CD4-positive, alpha-beta T cell treated with Interferon gamma for 1 hour (primary cell): ENCODE results near the gene LPP.

ENCODE experiments used
- DNase-seq: peaks from one replicate; pipeline ENCODE4 v3.0.0-alpha.2; 2020

LPP gene

DNA sequence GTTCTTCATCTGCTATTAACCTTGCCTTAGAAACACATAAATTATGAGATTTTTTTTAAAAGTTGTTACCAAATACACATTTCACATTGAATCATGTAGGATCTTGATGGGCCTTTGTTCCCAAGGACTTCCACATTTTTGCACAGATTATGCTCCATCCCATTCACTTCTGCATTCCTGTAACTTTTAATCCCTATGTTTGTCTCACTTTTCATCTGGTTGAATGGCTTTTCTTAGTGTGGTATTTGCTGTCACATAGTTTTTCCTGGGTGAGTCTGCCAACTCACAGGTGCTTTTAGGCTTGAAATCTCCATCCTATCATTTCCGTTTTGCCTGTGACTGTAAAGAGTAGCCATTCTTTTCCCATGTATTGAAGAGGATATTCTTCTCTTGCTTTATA lies 720.6 kb downstream of the LPP start:
- no peak for DNase-seq

DNA sequence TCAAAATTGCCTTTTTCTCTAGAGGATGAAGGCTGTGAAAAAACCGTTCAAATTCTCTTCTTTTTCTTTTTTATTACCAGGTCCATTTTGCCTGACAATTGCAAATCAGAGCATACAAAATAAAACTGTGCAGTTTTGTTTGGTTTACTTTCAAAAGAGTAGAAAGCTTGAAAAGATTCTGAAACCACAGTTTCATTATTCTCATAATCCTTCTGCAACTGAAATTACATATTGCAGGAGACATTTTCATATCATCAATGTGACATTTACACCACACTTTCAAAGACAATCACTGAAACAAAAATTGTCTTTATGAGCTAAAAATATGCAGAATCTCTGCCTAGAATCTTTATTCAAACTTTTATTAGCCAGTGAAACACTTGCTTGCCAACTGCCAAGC lies 721.5 kb downstream of the LPP start:
- DNase-seq = no peak

DNA sequence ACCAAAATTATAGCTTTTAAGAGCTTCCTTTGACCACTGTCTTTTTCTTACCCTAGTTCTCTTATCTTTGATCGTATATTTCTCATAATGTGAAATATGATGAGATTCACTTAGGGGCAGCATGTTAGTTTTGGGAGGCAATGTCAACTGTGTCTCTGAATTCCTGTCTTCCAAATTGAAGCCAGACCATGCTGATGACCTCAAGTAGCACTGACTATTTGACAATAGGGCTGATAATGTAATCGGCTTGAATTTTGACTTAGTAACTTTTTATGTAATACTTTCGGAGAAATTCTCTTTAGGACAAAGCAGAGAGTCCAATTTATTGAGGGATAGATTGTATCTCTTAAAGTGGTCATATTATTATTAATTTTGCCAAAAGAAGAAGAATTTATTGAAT lies 722.4 kb downstream of the LPP start:
- DNase-seq = no peak

DNA sequence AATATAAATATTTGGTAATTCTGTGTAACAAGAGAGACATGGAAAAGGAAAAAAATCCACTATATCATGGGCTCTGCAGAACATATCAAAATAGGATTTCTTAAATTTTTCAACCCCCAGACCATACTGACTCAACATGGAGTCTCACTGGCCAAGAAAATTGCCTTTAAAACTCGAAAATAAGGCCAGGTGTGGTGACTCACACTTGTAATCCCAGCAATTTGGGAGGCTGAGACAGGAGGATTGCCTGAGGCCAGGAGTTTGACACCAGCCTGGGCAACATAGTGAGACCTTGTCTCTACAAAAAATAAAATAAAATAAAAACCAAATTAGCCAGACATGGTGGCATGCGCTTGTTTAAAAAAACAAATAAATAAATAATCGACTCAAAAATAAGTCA lies 723.4 kb downstream of the LPP start:
- no peak for DNase-seq

DNA sequence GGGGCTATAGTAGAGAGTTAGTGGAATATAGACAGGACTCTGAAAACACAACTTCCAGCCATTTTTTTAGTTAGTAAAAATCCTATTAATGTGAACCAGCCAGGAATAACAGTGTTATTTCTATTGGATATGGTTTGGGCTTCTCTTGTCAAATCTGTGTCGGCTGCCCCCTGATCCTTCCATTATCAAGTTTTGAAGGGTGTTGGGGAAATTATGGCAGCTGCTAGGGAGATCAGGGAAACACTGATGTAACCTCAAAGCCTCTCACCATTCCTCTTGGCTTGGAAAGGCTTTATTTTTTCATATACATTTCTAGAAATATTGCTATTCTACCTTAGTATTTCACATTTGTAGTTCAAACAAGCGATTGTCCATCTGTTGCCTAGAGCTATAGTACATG lies 724.1 kb downstream of the LPP start:
- DNase-seq = no peak

DNA sequence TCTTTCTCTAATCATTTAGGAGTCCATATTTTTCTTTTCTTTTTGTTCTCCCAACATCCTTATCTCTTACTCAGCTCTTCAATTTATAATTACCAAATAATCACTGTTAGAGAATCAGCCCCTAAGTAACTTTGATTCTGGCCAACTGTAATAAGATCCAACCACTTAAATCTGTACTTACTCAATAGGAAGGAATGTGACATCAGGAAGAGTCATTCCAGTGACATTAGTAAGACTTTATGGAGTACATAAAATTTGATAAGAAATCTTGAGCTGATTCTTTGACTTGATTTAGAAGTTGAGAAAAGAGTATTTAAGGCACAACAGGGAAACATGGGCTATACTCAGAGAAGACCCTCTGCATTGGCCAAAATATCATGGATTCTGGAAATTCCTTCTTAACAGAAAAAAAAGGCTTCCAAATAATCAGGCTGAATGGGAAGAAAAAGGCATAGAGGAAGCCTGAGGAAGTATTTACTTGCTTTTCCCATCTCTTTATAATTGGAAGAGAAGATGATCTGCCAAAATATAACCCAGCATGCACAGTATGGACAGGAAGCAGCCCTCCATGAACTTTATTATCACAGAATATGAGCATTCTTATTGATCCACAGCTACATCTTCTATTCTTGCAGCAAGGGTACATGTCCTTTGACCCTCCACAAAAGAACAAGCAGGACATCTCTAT lies 728.1 kb downstream of the LPP start:
- no peak for DNase-seq

DNA sequence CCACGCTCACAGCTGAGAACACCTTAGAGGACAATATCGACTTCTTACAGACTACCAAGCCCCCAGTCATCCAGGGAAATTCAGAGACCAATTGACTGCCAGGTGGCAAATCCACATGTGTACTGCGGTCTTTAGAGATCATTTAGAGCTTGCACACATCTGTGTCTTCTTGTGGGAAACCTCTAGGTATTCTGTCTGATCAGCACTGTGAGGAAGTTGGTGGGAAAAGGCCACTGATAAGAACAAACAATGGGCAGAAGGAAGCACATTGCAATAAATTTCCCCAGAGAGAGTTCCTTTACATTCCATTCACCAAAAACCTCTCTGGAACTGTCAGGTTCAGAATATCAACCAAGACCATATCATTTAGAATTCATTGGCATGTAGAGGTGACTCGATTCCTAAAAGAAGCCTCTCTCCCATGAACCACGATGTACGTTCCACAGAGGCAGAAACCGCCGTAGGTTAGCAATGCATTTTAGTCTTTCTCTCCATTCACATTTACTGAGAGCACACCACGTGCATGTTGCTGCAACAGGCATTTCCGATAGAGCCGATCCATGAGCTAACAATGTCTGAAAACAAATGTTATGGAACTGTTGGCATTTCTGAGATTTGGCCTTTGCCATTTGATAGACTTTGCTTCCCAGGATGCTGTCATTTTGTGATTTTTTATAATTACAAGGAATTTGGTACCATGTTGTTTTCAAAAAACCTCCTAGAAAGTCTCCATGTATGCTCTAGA lies 730.5 kb downstream of the LPP start:
- DNase-seq = no peak

DNA sequence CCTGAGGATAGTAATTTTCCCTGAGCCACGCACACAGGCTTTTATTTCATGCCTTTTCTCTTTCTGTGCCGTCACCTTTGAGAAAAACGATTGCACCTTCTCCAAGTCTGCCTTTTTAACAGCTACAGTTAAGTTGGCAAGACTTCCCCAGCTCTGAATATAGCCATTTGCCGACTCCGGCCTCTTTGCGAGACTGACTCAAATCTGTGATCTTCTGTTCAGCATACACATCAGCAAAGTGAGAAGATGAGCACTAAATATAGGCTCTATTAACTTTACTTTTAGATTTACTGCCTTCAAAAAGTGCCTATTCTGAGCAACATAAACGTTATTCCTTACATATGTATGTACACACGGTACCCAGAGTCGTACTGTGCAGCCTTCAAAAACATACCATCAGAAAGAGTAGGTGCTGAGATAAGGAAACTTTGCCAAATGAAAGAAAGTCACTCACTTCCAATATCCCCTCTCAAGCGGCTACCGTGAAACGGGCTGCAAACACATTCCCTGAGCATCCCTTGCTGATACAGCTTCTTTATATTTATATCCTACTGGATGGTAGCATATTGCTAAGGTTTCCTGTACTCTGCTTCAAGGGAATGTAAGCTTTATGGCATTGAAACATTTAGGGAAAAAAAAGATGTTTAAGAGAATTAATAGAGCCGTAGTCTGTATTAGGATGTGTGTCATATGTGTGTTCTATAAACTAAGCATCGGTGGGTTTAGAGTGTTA lies 734.5 kb downstream of the LPP start:
- DNase-seq = no peak

DNA sequence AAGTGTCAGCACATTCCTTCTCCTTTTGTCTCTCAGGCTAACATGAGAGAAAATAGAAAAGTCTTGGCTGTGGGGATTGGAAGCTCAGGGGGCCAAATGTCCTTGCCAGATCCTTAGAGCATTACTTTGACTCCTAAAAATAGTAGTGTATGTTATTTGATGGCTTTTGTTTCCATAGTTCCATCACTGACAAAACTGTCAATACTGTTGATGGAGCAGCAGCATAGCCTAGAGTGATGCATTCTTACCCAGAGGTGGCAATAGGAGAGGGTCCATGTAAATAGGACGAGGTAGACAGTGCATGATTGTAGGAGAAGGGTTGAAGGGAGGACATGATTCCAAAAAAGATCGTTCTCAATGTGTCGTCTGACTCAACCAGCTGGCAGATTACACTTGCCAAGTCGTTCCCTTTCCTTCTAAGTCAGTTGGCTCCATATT lies 735.1 kb downstream of the LPP start:
- DNase-seq = no peak

DNA sequence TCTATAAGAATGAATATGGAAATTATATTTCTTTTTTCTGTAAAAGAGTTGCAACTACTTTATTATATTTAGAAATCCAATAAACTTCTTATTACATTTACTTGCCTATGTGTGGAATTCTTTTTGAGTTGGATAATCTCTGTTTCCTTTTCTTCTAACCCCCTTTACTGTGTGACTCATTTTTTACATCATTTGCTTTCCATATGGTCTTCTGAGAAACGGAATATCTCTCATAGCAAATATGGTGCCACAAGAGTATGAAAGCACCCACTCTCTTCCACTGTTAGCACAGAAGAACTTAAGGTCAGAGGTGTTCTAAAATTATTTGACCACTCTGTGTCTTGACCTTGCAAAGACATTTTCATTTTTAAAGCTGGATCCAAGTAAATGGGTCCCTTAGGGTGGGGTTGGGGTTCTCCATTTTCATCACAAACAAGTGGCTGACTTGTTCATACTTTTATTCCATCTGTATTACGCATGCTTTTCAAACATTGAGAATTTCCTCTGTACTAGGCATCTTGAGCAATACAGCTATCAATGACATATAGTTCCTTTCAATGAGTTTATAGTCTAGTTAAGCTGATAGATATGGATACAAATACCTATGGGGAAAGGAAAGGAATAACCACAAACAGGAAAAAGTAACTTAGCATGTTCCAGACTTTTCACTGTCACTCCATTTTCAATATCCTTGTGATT lies 736.8 kb downstream of the LPP start:
- DNase-seq = no peak

DNA sequence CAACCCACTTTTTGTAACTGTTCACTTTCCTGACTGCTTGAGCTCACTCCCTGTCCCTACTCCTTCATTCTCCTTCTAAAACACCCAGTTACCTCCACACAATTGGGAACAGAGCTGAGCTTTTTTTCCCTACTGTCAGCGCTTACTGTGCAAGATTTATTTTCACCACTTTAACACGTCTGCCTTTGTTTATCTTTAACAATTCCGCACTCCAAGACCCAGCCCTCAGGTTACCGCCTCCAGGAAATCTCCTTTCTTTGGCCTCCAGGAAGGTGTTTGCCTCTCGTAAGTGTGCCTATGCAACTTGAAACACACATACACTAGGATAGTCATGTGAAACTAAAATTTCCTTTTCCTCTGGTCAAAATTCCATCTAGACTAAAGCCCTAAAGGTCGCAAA lies 745.9 kb downstream of the LPP start:
- no peak for DNase-seq

DNA sequence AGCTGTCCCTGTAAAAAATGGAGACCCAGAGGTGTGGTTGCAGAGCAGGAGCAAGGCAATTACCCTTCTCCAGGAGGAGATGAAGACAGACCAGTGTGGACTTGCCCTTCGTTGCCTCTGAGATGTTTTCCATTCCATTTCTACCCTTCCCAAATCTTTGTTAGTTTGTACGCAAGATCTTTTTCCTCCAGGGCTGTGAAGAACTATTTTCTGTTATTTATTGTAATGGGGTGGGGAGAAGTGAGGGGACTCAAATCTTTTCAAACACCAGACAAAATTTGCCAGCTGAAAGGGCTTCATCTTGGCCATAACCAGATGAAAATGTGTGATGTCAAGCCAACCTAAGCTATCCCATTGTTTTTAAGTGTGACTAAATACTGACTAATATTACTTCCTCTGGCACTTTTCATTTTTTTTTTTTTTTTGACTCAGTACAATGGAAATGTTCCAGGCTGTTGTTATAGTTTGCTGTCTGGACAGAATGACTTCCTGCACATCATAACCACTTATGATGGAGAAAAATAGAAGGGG lies 746.5 kb downstream of the LPP start:
- no peak for DNase-seq

DNA sequence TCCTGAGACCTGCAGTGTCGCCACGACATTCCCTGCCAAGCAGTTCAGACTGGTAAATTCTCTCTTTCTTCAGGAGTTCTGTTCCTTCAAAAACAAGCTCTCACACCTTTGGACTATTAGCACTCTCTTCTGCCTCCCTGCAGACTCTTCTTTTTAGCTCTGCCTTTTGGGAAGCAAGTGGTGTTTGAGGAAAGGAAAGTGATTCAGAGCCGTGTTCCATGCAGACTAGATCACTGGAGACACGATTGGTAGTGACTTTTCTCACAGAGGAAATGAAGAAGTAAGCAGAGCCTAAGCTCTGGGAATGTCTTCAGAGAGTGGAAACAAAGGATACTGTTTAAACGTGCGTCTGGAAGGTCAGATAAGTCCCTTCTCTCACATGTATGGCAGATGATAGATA lies 747.2 kb downstream of the LPP start:
- DNase-seq = no peak

DNA sequence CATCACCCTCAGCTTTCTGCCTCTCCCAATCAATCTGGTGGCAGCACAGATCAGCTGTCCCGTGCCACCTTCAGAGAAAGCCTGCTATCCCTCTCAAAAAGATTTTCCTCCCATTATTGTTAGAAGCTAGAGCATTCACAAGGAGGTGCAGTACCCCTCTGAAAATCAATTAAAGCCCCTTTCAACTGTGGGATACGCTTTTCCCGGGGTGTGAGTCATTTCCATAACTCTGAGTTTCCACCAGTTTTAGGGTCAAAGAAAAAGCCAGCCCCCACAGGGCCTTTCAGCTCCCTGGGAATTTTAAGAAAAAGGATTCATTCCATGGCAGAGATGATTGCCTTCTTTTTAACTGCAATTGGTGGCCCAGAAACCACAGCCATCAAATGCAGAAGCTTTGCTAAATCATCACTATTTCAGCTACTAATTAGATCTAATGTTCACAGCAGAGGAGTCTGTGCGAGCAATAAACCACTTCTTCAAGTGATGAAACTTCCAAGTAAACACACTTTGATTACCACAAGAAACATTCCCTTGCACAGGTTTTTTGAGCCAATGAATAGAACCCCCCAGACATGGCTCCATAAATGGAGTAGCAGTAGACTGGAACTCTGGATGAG lies 747.8 kb downstream of the LPP start:
- no peak for DNase-seq

DNA sequence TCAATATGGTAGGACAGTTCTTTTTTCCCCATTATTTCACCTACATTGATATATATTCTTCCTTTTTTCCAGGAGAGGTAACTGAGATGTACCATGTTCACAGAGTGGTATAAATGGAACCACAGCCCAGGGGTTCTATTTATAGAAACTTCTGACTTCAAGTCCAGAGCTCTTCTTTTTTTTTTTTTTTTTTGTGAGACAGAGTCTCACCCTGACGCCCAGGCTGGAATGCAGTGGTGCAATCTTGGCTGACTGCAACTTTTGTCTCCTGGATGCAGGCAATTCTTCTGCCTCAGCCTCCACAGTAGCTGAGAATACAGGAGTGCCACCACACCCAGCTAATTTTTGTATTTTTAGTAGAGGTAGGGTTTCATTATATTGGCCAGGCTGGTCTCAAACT lies 750.7 kb downstream of the LPP start:
- DNase-seq = no peak

DNA sequence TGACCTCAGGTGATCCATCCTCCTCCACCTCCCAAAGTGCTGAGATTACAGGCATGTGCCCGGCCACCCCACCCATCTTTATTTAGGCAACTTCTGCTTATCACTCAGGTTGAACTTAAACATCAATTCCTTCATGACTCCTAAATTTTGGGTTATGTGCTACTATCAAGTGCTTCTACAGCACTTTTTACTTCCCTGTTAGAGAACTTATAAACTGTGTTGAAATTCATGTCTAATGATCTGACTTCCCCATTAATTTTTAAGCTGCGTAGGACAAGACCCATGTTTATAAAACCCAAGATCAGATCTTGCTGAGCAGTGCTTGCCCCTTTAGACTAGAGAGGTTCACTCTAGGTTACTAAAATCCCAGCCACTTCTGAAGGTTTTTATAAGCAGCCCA lies 751.6 kb downstream of the LPP start:
- DNase-seq = no peak

DNA sequence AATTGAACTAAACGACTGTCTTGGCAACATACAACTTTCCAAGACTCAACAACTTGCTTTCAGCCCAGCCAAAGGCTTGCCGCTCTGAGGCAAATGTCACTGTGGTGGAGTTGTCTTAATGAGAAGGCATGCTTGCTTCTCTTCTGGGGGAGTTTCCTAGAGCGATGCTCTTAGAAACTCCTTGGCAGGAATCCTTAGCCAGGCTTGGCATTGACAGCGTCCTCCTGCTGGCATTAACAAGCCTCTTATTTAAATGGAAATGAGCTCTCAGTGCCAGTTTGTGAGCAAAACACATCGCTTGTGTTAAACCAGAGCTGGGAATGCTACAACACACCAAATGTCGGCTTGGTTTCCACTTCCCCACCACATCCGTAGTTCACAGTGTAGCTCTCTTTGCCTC lies 752.3 kb downstream of the LPP start:
- DNase-seq = no peak

DNA sequence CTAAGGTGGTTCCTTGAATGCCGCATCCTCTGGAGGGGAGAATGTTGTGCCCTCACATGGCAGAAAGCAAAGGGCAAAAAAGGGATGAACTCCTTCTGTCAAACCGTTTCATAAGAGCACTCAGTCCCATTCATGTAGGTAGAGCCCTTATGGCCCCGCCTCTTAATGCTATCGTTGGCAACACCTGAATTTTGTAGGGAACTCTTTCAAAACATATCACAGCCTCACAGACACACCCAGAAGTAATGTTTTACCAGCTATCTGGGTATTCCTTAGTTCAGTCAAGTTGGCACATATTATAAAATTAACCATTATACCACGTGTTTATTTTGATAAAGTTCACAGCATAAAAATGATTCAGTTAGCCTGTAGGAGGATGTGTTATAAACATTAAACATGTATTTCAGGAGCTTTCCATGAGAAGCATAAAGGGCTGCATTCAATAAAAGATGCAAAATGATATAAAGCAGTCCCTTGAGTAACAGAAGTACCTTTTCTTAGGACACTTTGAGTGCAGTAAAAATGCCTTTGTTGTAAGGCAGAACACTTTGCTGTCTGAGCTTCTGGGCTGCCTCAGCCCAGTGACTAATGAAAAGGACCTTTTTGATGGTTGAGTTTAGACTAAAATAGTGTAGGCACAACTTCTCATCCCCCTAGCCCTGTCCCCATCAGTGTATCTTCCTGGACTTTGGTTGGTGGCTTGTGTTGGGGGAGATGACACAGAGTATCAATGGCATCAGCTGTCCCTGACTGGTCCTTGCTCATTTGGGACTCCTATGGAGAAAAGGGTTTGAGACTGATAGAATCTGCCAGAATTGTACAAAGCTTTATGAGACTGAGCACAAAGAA lies 754.3 kb downstream of the LPP start:
- DNase-seq = no peak

DNA sequence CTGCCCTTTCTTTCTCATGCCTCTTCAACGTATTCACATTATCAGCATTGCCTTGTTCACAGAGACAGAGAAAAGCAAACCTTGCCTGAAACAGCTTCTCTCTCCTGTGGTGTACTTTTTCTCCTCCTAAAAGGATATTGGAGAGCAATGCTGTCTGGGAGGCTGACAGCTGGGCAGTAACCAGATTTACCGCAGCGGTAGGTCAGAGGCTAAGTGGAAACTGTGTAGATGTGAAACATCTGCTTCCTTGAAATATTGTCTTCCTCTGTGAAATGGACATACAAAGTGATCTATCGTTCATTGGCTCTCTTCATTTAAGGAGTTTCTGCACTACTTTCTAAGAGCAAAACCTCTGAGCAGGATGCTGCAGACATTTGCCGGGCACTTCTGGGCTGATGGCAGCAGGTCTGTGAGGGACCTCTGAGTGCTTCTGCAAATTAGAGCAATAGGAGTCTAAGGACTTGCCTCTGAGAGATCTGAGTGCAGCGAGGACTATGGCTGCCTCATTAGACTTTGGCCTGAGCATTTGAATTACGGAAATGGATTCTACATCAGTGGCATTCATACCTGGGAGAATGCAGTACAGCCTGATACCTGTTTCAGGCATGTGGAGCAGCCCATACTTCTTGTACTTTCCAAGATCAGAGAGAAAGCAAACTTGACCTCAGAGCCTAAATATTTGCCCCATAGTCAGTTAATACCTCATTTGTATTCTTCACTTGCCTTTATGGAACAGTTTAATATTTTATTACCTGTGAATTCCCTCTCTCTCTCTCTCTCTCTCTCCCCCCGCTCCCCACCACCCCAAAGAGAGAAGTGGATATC lies 757.3 kb downstream of the LPP start:
- no peak for DNase-seq

DNA sequence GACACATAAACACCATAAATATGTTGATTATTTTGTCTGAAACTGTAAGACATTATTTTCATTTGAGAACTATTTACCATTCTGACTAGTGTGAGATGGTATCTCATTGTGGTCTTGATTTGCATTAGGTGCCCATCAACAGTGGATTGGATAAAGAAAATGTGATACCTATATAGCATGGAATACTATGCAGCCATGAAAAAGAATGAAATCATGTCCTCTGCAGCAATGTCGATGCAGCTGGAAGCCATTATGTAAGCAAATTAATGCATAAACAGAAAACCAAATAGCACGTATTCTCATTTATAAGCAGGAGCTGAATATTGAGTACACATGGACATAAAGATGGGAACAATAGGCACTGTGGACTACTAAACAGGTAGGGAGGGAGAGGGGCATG lies 759.1 kb downstream of the LPP start:
- DNase-seq = no peak

DNA sequence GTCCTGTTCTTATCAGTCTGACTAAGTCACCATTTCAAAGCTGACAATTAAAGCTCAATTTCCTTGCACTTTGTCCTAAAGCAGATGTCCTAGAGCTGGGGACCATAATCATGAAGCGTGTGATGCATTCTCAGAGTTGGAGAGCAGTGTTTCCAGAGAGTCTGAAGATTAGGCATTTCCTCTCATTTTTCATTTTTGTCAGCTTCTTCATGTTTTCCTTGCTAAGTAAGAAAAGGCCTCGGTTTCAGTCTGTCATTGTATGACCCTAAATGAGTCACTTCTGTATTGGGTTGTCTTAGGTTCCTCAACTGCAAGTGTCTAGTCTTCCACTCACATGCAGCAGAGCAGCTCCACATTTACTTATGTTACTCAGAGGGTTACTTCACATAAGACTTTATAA lies 760.6 kb downstream of the LPP start:
- DNase-seq = no peak
